Stomach (tissue), 4 donors: ENCODE measurements around the gene ZNRF3.

Source experiments
- POLR2A ChIP-seq, 4 donors: fragments of 450-650 bp; IDR thresholded peaks; one replicate each; pipeline ENCODE4 v1.6.1; 2016; ENCODE audit warnings: antibody characterized with exemption in 4 of 4, control low read depth in 2 of 4, mild to moderate bottlenecking in 1 of 4, moderate library complexity in 1 of 4
- POLR2AphosphoS5 ChIP-seq, 3 donors: sonication (generic); formaldehyde crosslinking; IDR thresholded peaks; one replicate each; pipeline ENCODE4 v1.6.1; 2016; ENCODE audit warnings: antibody characterized with exemption in 3 of 3
- TF ChIP-seq, protein P1 (sequence below), 7 experiments: fragments of 450-650 bp in 4 of 7; fragments of 200-600 bp in 3 of 7; sonication (generic) in 3 of 7; IDR thresholded peaks; one replicate each; pipeline ENCODE4 v1.5.1; 2016 to 2019; ENCODE audit warnings: antibody characterized with exemption in 7 of 7, control low read depth in 2 of 7, mild to moderate bottlenecking in 1 of 7

DNA sequence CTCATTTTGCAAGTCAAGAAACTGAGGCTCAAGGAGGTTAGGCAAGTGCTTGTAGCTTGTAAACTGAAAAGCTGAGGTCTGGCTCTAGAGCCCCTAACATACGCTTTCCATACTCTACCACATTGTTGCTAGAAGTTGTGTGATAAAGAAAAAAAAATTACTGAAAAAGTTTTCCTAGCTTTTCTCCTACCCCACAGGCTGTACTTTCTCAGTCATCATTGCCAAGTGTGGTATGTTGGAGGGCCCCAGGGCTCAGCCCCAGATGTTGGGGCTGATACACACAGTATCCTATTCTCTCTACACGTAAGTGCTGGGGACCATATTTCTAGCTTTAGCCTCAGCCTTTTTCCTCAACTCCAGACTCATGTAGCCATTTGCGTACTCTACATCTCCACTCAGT lies 205.4 kb downstream of the ZNRF3 start:
- TF ChIP-seq, protein P1, sequence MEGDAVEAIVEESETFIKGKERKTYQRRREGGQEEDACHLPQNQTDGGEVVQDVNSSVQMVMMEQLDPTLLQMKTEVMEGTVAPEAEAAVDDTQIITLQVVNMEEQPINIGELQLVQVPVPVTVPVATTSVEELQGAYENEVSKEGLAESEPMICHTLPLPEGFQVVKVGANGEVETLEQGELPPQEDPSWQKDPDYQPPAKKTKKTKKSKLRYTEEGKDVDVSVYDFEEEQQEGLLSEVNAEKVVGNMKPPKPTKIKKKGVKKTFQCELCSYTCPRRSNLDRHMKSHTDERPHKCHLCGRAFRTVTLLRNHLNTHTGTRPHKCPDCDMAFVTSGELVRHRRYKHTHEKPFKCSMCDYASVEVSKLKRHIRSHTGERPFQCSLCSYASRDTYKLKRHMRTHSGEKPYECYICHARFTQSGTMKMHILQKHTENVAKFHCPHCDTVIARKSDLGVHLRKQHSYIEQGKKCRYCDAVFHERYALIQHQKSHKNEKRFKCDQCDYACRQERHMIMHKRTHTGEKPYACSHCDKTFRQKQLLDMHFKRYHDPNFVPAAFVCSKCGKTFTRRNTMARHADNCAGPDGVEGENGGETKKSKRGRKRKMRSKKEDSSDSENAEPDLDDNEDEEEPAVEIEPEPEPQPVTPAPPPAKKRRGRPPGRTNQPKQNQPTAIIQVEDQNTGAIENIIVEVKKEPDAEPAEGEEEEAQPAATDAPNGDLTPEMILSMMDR (IDR thresholded peaks at IDR 0.05): no peak
- TF ChIP-seq POLR2A (IDR thresholded peaks at IDR 0.05) (no peak), POLR2AphosphoS5 (IDR thresholded peaks at IDR 0.05) (no peak)
